ES-I3 (cell line): Measurements from ENCODE around the gene ZFP36L1.

Experiments used
- H3K36me3 ChIP-seq: 2 replicates; pipeline ENCODE4 v1.6.1; 2013; ENCODE audit warnings: mild to moderate bottlenecking, low read length, control low read depth, moderate library complexity; ENCODE audit not compliant: insufficient read depth
- H3K4me1 ChIP-seq: 2 replicates; pipeline ENCODE4 v1.6.1; 2013; ENCODE audit warnings: mild to moderate bottlenecking, control low read depth, low read length; ENCODE audit not compliant: insufficient read depth
- H3K9ac ChIP-seq: 2 replicates; pipeline ENCODE4 v1.6.1; 2013; ENCODE audit warnings: low read depth, mild to moderate bottlenecking, low read length, moderate library complexity
- H3K9me3 ChIP-seq: 2 replicates; pipeline ENCODE4 v1.6.1; 2013; ENCODE audit warnings: mild to moderate bottlenecking, low read length, moderate library complexity; ENCODE audit not compliant: control insufficient read depth, insufficient read depth

Gene ZFP36L1

DNA sequence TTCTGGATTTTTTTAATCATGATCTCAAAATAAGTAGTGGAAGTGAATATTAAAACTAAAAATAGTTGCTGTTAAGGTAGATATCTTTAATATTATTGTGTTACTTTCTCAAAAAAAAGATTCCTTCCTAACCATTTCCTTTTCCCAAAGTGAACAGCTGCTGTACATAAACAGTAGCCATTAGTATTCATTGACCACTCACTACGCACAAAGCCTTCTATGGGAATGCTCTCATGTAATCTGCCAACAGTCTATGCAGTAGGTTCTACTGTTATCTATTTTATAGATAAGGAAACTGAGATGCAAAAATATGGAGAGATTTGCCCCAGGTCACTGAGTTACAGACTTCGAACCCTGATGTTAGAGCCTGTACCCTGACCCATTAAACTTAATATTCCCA is 32.1 kb downstream of the ZFP36L1 start:
- peaks cover 13% of the 10 kb centered on the region; the same call in 1 of the 2 replicates for H3K4me1 ChIP-seq
- no peak overlapping the region for H3K9ac ChIP-seq
- no peaks in the 10 kb centered on the region for H3K36me3 ChIP-seq
- H3K9me3 ChIP-seq = no peaks in the 10 kb centered on the region

DNA sequence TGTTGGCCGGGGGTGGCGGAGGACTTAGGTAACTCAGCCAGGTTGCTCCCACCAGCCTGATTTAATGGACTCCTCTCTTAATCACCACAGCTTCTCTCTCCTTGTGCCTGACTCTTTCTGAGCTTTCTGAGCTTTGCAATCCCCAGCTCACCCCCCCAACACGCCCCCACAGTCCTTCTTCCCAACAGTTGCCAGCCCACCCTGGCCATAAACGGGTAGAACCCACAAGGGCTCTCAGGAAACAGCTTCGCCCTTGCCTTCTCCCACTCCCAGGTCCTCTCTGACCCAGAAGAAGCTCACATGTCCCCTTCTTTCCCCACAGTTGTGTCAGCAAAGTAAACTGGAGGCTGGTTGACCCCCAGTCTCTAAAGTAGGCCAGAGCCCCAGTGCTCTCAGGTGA is 32.9 kb downstream of the ZFP36L1 start:
- no peaks in the 10 kb centered on the region for H3K36me3 ChIP-seq
- H3K9me3 ChIP-seq = no peaks in the 10 kb centered on the region
- no peak overlapping the region for H3K9ac ChIP-seq
- peaks cover 13% of the 10 kb centered on the region; the same call in 1 of the 2 replicates for H3K4me1 ChIP-seq

DNA sequence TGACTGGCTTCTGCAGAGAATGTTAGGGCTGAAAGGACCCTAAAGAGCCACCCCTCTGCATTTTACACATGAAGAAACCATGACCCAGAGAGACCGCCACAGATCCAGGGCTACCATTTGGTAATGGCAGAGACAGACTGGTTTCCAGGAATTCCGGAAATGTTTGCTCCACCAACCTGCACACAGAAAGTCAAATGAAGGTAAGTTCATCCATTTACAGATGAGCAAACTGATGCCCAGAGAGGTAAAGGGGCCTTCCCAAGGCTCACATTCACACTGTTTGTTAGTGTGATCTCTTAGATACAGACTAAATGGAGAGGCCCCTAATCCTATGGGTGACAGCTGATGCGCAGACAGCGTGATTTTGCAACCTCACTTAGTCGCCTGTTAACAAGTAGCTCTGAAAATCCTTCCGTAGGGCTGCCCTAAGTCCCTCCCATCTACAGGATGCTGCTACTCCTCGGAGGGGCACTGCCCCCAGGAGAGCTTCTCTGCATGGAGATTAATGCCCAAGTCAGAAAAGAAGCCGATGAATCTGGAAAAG is 33.8 kb downstream of the ZFP36L1 start:
- Histone ChIP-seq H3K36me3 (no peaks in the 10 kb centered on the region), H3K4me1 (peaks cover 13% of the 10 kb centered on the region; the same call in 1 of the 2 replicates), H3K9ac (no peak overlapping the region), H3K9me3 (no peaks in the 10 kb centered on the region)

DNA sequence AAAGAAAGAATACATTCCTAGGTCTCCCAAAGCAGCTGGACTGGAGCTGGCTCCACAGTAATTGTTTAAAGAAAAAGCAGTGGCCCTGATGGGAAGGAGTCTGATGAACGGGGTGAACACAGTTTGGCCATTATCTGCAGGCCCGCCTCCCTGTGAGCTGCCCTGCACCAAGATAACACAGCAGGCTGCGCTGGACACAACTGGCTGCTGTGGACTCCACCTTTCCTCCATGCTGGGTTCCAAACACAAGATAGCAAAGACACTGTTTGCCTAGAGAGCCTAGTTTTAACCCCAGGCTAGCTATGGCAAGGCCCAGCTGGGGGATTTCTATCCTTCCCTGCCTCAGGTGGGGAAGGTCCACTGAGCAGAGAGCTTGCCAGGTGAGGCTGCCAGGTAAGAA is 34.6 kb downstream of the ZFP36L1 start:
- no peaks in the 10 kb centered on the region for H3K36me3 ChIP-seq
- no peaks in the 10 kb centered on the region for H3K9me3 ChIP-seq
- H3K9ac ChIP-seq = no peak overlapping the region
- peaks cover 11% of the 10 kb centered on the region; the same call in 1 of the 2 replicates for H3K4me1 ChIP-seq

DNA sequence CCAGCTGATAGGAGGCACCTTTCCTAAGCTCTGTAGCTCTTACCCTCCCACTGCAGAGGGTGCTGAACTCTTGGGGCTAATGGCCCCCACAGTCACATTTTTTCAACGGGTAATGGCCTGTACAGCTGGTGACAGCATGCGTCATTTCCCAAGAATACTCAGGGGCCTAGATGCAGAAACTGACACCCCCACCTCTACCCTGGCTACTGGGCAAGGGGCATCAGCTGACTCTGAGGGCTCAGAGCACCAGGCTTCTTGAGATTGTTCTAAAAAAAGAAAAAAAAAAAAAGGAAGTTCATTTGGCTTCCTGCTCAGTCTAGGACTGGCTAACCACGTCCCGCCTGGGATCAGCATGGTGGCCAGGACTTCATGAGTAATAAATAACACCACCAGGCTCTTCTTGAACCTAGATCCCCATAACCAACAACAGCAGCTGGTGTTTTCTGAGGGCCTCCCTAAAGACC is 35.2 kb downstream of the ZFP36L1 start:
- Histone ChIP-seq H3K36me3 (no peaks in the 10 kb centered on the region), H3K4me1 (peaks cover 6% of the 10 kb centered on the region; the same call in 1 of the 2 replicates), H3K9me3 (no peaks in the 10 kb centered on the region), H3K9ac (no peak overlapping the region)

DNA sequence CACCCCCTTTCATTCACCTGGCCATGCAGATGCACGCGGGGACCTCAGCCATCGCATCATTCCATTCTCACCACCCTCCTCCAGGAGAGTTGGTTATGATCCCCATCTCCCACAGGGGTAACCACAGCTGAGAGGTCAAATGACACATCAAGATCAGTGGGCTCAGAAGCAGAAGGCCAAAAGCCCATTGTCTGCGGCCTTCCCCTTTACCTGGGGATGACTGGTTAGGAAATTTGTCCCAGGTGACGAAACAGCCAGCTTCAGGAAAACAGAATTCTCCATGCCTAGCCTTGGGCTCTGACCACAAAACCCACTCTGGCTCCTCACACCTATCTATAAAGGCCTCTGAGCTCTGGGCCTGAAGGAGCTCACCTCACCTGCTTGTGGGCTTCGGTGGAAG is 36.1 kb downstream of the ZFP36L1 start:
- Histone ChIP-seq H3K36me3 (no peaks in the 10 kb centered on the region), H3K9me3 (no peaks in the 10 kb centered on the region), H3K4me1 (0 out of 2 replicates have a peak, but pooled peaks cover 3% of the 10 kb centered on the region), H3K9ac (no peak overlapping the region)

DNA sequence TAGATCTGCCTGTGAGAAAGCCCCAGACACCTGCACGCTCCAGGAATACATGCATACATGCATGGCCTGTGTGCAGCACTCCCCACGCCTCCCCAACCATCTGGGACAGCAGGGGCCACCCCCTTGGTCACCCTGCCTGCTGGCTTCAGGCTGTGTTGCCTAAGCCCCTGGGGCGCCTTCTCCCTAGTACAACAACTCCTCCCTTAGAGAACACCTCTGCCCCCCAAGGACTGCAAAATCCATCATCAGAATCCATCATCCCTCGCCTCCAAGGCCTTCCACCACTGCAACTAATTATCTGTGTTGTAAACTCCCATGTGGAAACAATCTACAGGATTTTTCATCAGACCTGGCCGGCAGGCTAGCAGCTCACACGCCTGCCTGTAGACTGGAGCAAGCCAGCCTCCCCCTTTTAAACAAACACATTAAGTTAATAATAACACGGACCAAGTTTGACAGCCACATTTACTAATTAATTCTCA is 36.8 kb downstream of the ZFP36L1 start:
- H3K36me3 ChIP-seq = no peaks in the 10 kb centered on the region
- 0 out of 2 replicates have a peak, but pooled peaks cover 3% of the 10 kb centered on the region for H3K4me1 ChIP-seq
- no peak overlapping the region for H3K9ac ChIP-seq
- no peaks in the 10 kb centered on the region for H3K9me3 ChIP-seq

DNA sequence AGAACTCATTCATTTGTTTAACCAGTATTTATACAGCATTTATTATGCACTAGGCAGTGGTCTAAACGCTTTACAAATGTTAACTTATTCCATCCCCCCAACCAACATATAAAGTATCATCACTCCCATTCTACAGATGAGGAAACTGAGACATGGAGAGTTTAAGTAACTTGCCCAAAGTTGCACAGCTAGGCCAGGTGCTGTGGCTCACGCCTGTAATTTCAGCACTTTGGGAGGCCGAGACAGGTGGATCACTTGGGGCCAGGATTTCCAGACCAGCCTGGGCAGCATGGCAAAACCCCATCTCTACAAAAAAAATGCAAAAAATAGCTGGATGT is 37.9 kb downstream of the ZFP36L1 start:
- Histone ChIP-seq H3K36me3 (no peaks in the 10 kb centered on the region), H3K9me3 (no peaks in the 10 kb centered on the region), H3K4me1 (0 out of 2 replicates have a peak, but pooled peaks cover 3% of the 10 kb centered on the region), H3K9ac (no peak overlapping the region)

DNA sequence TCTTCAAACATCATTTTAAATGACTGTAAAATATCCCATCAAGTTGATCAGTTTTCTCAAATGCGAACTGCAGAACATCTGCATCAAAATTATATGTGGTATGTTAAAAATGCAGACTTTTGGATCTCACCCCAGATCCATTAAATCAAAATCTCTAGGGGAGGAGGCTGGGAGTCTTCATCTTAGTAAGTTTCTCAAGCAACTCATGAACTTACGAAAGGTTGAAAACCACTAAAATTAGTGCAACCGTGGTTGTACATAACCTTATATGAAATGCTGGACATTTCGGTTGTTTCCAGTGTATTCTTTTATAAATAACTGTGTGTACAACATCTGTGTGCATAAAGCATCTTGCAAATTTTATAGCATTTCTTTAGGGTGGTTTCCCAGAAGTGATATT is 39.2 kb downstream of the ZFP36L1 start:
- Histone ChIP-seq H3K36me3 (no peaks in the 10 kb centered on the region), H3K9me3 (no peaks in the 10 kb centered on the region), H3K9ac (no peak overlapping the region), H3K4me1 (0 out of 2 replicates have a peak, but pooled peaks cover 5% of the 10 kb centered on the region)

DNA sequence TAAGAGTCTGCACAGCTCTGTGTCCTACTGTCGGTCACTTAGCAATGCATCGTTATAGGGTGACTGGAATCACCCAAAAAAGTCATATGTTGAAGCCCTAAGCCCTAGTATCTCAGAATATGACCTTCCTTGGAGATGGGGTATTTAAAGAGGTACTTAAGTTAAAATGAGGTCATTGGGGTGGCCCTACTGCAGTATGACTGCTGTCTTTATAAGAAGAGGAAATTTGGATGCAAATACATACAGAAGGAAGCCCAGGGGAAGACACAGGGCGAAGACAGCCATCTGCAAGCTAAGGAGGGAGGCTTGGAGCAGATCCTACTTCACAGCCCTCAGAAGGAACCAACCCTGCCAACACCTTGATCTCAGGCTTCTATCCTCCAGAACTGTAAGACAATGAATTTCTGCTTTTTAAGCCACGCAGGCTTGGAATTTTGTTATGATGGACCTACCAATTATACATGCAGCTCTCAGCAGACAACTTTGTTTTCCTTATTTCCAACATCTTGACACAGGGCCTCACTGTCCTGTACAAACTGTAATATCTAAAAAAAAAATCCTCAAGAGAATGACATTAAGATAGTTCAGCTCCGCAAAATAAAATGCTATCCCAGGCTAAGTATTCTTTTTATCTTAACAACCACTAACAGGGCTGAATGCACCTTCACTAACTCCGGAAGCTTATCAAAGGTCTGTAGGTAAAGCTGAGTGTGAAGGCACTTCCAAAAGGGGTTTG is 40.4 kb downstream of the ZFP36L1 start:
- Histone ChIP-seq H3K9me3 (no peaks in the 10 kb centered on the region), H3K36me3 (no peaks in the 10 kb centered on the region), H3K4me1 (0 out of 2 replicates have a peak, but pooled peaks cover 5% of the 10 kb centered on the region), H3K9ac (no peak overlapping the region)

DNA sequence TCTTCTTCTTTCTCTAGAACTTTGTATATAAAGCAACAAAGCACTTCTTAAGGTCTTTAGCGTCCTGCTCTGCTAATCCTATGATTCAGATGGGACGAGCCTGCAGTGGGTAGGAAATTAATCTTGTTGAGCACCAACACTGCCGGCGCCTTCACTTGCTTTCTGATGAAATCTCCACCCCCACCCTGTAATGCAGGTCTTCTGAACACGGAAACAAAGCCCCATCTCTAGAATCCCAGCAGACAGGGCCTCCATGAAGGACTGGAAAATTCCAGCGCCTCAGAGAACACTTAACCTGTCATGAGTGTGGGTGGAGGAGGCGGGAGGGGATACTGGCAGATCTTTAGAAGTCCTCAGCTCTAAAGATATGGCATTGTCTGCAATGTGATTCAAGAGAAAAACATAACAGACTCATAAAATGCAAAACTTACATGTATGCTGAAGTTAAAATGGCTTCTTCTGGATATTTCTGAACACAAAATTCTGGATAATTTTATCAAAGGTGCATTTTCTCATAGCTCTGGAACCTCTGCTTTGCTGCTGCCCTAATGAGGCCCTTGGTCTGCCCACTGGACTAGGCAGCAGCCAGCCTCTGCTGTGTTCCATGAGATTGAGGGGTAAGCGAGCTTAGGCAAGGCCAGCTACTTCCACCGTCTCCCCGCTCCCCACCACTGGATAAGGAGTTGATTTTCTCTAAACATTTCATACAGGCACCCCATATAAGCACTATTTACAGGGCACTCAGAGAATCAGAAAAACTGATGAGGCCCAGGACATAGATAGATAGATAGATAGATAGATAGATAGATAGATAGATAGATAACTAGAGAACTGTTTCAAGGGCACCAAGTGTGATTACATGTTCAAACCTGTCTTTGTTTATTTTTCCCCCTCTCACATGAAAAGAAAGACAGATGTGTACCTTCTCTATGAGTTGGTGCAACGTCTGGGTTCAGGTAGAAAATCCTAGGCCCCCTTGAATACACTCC is 43.1 kb downstream of the ZFP36L1 start:
- no peaks in the 10 kb centered on the region for H3K36me3 ChIP-seq
- no peaks in the 10 kb centered on the region for H3K9me3 ChIP-seq
- H3K9ac ChIP-seq = no peak overlapping the region
- 0 out of 2 replicates have a peak, but pooled peaks cover 5% of the 10 kb centered on the region for H3K4me1 ChIP-seq

DNA sequence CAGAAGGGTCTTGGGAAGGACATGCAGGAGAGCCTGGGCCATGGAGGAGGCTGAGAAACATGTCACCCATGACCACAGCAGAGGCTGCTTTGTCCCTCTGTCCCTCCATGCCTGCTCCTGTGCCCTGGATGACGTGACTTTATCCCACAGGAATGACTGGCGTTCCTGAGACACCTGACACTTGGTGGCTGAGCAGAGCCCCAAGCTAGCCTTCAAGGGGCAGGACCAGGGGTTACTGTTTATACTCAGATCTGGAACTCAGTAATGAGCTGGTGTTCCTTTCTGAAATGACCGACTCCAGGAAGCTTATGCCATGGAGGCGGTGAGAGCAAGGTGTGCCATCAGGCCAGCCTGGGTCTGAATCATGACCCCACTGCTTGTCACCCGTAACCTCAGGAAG is 44.2 kb downstream of the ZFP36L1 start:
- Histone ChIP-seq H3K36me3 (no peaks in the 10 kb centered on the region), H3K9me3 (no peaks in the 10 kb centered on the region), H3K9ac (no peak overlapping the region), H3K4me1 (0 out of 2 replicates have a peak, but pooled peaks cover 5% of the 10 kb centered on the region)

DNA sequence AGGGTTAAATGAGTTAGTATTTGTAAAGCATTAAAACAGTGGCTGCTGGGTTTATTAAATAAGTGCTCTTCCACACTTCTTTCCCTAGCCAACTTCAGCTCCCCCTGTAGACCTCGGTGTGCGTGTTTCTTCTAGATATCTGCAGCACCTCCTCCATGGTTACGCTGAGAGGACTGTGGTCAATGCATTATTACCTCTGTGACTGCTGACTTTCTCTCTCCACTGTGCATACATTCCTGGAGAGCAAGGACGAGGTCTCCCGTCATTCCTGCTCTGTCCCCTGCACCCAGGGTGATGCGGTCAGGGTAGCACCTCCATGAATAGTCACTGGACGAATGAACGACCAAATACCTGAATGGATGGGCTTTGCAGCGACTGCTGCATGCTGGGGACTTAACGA is 44.6 kb downstream of the ZFP36L1 start:
- Histone ChIP-seq H3K9ac (no peak overlapping the region), H3K4me1 (0 out of 2 replicates have a peak, but pooled peaks cover 5% of the 10 kb centered on the region), H3K9me3 (no peaks in the 10 kb centered on the region), H3K36me3 (no peaks in the 10 kb centered on the region)

DNA sequence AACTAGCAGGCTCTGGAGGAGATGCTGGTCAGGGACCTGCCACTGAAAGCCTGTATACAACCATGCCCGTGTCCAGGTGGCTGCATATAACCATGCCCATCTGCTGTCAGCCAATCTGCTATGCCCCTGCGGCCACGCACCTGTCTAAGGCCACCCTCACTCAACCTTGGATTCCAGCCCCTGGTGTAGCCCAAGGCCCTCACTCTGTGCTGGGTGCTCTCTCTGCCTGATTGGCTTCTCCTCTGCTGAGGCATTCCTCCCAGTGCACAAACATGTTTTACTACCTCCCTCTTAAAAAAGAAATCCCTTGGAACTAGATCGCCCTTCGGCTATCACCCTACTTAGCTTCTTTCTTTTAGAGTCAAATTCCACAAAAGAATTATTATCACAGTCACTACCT is 45.5 kb downstream of the ZFP36L1 start:
- H3K9ac ChIP-seq = no peak overlapping the region
- H3K36me3 ChIP-seq = no peaks in the 10 kb centered on the region
- H3K4me1 ChIP-seq = 0 out of 2 replicates have a peak, but pooled peaks cover 5% of the 10 kb centered on the region
- no peaks in the 10 kb centered on the region for H3K9me3 ChIP-seq
